ENCODE measurements around the gene ACOXL.
A peak's percentile ranks its signal among the peaks of the same experiment; 100 is the strongest.

The ACOXL gene

GRCh38 chr2:111106706-111107105 is 374.3 kb downstream of the ACOXL start:
- no peak for DNase-seq
- TF ChIP-seq POLR2A (IDR thresholded peaks at IDR 0.05; ENCODE audit: low read length) (no peak), GATA1 (IDR thresholded peaks at IDR 0.05; ENCODE audit: low read depth, low read length) (no peak)

- no peak for DNase-seq
- TF ChIP-seq POLR2A (IDR thresholded peaks at IDR 0.05; ENCODE audit: low read length): no peak
- TF ChIP-seq GATA1 (IDR thresholded peaks at IDR 0.05; ENCODE audit: low read depth, low read length): no peak
Observed at GRCh38 chr2:111108745-111109271, 376.4 kb downstream of the ACOXL start.

GRCh38 chr2:111111101-111111755 is 378.9 kb downstream of the ACOXL start:
- DNase-seq: no peak
- TF ChIP-seq POLR2A (IDR thresholded peaks at IDR 0.05; ENCODE audit: low read length): no peak
- TF ChIP-seq GATA1 (IDR thresholded peaks at IDR 0.05; ENCODE audit: low read depth, low read length): no peak

- TF ChIP-seq POLR2A (IDR thresholded peaks at IDR 0.05; ENCODE audit: low read length) (no peak), GATA1 (IDR thresholded peaks at IDR 0.05; ENCODE audit: low read depth, low read length) (no peak)
- no peak for DNase-seq
Observed at GRCh38 chr2:111113838-111114237, 381.5 kb downstream of the ACOXL start.

- DNase-seq: no peak
- TF ChIP-seq GATA1 (IDR thresholded peaks at IDR 0.05; ENCODE audit: low read depth, low read length) (no peak), POLR2A (IDR thresholded peaks at IDR 0.05; ENCODE audit: low read length) (no peak)
Observed at GRCh38 chr2:111116011-111116746, 383.8 kb downstream of the ACOXL start.

- TF ChIP-seq POLR2A (IDR thresholded peaks at IDR 0.05; ENCODE audit: low read length) (no peak), GATA1 (IDR thresholded peaks at IDR 0.05; ENCODE audit: low read depth, low read length) (no peak)
- DNase-seq: peak; percentile 81 to 89
Observed at GRCh38 chr2:111116843-111117597, 384.6 kb downstream of the ACOXL start.

- TF ChIP-seq POLR2A (IDR thresholded peaks at IDR 0.05; ENCODE audit: low read length) (no peak), GATA1 (IDR thresholded peaks at IDR 0.05; ENCODE audit: low read depth, low read length) (no peak)
- peak; percentile 59 to 71 for DNase-seq
Observed at GRCh38 chr2:111117598-111118480, 385.5 kb downstream of the ACOXL start.

GRCh38 chr2:111118481-111118980 is 386.2 kb downstream of the ACOXL start:
- TF ChIP-seq POLR2A (IDR thresholded peaks at IDR 0.05; ENCODE audit: low read length): no peak
- no peak for TF ChIP-seq GATA1 (IDR thresholded peaks at IDR 0.05; ENCODE audit: low read depth, low read length)
- DNase-seq: peak; percentile 59 to 66

GRCh38 chr2:111118981-111119821 is 386.8 kb downstream of the ACOXL start:
- no peak for TF ChIP-seq GATA1 (IDR thresholded peaks at IDR 0.05; ENCODE audit: low read depth, low read length)
- TF ChIP-seq POLR2A (IDR thresholded peaks at IDR 0.05; ENCODE audit: low read length): no peak
- DNase-seq: peak; percentile 62 to 69

GRCh38 chr2:111119822-111120252 is 387.5 kb downstream of the ACOXL start:
- peak; percentile 63 to 68 for DNase-seq
- TF ChIP-seq GATA1 (IDR thresholded peaks at IDR 0.05; ENCODE audit: low read depth, low read length): no peak
- no peak for TF ChIP-seq POLR2A (IDR thresholded peaks at IDR 0.05; ENCODE audit: low read length)

GRCh38 chr2:111120253-111121027 is 388.1 kb downstream of the ACOXL start, which contains the start of gene BCL2L11:
BCL2L11 (plus strand) TSS chr2:111120914; CDS start chr2:111123746, 2,832 bp downstream.
- DNase-seq: peak; percentile 95 to 98
- TF ChIP-seq POLR2A (IDR thresholded peaks at IDR 0.05; ENCODE audit: low read length) (peak; percentile 80), GATA1 (IDR thresholded peaks at IDR 0.05; ENCODE audit: low read depth, low read length) (no peak)

All from erythroblast (primary cell).